HG02852 (cell line): Measurements from ENCODE around the gene POP7.
"Not testable (repeated sequence)": the region's sequence is repeated elsewhere in the genome, so short reads cannot be mapped to it uniquely, and the experiment has no call there.

Experiments
- ATAC-seq: cut with Tn5 transposase; IDR thresholded peaks from one replicate; pipeline ENCODE4 v1.9.1; 2021; ENCODE audit warnings: mild to moderate bottlenecking, moderate library complexity; ENCODE audit not compliant: unreplicated experiment

Gene POP7

DNA sequence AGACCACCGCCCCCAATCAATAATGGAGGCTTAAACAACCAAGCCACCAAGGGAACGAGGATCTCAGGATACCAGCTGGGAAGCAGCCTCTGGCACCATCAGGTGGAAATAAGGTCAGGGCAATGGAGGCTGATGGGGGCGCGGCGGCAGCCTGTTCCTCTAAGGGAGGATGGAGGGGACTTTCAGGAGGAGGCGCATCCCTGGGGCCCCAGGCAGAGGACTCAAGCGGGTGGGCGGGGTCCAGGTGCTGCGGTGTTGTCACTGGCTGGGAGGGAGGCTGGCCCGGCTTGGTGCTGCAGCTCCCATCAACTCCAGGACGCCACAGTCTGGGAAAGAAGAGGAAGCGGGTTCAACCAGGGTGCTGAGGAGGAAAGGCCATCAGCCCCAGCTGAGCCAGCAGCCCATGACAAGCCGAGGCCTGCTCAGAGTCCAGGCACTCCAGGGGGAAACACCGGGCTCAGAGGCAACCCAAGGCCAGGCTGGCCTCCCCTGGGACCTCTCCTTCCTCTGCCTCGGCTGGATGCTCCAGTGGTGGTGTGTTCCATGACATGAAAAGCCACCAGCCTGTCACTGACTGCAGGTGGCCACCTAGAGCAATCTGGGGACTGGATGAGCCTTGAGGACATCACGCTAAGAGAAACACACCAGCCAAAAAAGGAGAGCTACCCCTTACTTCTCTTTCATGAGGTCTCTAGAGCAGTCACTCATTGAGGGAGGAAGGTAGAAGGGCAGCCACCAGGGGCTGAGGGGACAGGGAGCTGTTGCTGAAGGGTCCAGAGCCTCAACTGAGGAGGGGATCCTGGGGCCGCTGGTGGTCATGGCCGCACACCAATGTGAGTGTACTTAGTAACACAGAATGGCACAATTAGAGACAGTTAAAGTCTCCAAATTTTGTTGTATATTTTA is 16.4 kb upstream of the POP7 start:
- no peak for ATAC-seq

DNA sequence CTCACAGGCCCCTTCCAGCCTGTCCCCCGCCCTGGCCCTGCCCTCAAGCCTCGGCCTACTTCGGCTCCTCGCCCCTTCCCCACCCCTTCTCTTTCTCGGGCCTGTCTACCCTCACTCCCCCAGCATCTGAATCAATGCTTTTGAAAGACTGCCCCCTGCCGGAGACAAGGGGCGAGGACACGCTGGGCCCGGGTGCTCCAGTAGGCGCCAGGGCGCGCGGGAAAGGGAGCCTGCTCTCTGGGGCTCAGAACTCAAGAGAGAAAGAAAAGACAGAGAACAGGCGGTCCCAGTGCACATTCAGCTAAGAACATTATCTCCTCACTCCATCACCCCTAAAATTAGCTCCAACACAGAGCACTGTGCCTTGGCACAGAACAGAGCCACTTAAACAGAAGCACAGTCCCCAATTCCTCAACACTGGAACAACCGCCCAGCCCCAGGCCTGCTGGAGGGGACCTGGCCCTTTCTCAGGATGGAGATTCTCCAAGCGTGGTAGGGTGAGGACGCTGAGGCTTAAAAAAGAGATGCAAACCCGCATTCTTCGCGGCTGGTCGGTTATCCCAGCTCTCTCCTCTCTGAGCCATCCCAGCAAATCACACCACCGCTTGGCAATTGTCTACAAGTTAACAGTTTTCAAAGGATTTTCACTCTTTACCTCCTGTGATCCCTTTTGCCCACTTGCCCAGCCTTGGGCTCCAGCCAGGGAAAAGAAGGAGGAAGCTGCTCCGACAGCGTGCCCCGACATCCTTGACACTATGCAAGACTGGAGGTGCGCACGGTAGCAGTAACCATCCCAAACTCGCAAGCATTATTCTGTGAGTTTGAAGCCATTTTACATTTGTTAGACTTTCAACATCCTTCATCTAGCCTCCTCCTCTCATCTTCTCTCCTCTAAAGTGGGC is 14.0 kb upstream of the POP7 start:
- ATAC-seq: no peak

DNA sequence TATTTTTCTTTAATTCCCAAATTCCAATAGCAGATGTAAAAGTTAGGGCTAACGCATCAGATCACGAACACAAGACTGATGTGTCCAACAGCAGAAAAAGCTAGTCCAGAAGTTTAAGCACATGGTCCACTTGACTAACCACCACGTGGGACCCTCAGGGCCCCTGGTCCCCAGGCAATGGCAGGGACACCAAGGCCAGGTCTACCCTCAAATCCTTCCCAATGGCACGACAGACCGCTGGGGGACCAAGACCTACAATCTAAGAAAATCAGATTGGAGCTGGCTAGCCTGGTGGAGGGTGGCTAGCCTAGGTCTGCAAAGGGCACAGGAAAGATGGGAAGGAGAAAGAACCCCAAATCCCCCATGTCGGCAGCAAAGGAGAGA is 13.4 kb upstream of the POP7 start:
- no peak for ATAC-seq

DNA sequence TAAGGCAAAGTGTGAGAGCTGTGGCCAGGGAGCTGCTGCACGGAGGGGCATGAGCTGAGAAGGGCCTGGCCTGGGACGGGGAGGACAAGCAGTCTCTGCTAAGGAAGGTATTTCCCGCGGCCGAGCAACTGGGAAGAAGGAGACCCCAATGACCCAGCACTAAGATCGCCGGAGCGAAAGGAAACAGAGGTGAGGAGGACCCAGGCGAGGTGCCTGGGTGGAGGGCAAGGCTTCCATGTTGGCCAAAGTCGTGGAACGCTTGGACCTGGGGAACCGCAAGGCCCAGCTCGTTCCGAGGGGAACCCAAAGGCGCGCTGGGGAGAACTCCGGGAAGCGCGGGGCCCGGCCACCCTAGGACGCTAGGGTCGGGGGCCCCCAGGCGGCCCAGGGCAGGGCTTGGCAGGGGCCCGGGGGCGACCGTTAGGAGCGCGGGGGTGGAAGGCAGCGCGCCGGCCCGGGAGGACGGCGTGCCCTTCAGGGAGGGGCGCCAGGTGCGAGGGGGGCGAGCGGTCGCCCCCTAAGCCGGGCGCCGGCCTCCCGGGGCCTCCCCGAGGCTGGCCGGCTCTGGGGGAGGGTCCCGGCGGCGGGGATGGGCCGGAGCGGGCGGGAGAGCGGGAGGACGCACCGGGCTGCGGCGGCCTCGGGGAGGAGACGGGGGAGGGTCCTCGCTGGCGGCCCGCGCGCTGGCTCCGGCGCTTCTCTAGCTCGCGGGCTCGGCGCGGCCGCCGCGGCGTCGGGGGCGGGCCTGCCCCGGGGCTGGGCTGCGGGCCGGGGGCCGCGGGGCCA is 12.4 kb upstream of the POP7 start:
- ATAC-seq: peak; percentile 27

DNA sequence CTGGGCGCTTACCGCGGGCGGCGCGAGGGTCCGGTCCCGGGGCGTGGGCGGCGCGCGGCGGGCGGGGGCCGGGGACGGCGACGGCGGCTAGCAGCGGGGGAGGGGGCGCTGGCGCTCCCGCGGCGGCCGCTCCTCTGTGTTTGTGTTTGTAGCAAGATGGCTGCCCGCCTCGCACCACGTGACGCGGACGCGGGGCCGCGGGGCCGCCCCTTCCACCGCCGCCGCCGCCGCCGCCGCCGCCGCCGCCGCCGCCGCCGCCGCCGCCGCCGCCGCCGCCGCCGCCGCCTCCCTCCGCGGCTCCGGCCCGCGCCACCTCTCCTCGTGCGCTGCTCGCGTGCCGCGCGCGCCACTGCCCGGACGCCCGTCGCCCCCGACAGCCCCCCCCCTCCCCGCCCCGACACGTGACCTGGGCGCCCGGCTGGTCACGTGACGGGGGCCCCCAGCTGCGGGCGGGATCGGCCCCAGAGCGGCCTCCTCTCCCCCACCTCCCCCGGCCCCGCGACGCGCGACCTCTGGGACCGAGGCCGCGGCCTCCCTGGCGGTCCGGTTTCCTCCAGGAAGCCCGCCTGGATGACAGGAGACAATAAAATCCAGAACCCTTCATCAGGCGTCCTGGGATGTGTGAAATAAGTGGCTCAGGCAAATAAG is 11.7 kb upstream of the POP7 start, which contains the start of gene GIGYF1:
Gene GIGYF1, minus strand, starts transcription at position 153 of the 648 bp plus-strand sequence. CDS start 6,012 bp downstream, outside the sequence.
- ATAC-seq: peak; percentile 46

DNA sequence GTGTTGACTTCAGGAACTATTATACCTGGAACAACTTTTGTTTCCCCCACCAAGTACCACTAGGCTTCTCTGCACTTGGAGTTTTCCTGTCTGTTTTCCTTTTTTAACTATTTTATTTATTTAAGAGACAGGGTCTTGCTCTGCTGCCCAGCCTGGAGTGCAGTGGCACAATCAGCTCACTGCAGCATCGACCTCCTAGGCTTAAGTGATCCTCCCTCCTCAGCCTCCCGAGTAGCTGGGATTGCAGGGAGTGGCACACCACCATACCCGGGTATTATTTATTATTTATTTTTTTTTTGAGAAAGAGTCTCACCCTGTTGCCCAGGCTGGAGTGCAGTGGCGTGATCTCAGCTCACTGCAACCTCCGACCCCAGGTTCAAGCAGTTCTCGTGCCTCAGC is 9.8 kb upstream of the POP7 start:
- ATAC-seq: no peak

DNA sequence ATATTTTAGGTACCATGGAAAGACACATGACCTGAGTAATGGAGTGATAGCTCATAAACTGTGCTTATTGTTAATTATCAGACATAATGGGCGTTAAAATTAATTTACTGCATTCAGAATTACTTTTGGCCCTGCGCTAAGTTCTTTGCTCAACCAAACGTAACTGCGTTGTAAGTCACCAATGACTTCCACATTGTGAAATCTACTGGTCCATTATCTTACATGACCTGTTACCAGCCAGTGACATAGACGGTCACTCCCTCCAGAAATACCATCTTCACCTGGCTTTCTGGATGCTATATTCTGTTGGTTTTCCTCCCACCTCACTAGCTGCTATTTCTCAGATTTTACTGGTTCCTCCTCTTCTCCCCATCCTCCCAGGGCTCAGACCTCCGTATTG is 6.9 kb upstream of the POP7 start:
- no peak for ATAC-seq

DNA sequence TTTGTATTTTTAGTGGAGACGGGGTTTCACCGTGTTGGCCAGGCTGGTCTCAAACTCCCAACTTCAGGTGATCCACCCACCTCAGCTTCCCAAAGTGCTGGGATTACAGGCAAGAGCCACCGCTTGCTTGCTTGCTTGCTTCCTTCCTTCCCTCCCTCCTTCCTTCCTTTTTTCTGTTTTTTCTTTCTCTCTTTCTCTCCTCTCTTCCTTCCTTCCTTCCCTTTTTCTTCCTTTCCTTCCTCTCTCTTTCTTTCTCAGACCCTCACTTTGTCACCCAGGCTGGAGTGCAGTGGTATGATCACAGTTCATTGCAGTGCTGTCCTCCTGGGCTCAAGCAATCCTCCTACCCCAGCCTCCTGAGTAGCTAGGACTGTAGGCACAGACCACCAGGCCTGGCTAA is 4.8 kb upstream of the POP7 start:
- ATAC-seq: not testable (repeated sequence)

DNA sequence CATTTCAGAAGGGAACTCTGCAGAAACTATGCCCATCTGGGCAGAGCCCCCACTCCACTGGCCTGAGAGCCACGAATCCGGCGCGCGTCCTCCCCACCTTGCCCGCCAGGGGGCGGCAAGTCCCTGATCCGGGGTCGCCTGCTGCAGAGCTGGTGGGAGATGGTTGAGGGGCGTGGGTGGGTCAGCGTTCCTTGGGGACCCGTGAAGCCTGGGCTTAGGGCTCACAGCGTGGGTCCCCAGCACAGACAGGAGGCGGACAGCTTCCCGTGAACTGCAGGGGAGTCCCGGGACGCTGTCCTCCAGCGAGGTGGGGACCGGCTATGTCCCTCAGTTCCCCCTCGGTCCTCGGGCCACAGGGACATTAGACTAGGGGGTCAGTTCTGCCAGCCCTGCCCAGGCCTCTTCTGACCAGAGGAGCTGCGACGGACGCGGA is 585 bp upstream of the POP7 start:
- ATAC-seq: peak; percentile 72

DNA sequence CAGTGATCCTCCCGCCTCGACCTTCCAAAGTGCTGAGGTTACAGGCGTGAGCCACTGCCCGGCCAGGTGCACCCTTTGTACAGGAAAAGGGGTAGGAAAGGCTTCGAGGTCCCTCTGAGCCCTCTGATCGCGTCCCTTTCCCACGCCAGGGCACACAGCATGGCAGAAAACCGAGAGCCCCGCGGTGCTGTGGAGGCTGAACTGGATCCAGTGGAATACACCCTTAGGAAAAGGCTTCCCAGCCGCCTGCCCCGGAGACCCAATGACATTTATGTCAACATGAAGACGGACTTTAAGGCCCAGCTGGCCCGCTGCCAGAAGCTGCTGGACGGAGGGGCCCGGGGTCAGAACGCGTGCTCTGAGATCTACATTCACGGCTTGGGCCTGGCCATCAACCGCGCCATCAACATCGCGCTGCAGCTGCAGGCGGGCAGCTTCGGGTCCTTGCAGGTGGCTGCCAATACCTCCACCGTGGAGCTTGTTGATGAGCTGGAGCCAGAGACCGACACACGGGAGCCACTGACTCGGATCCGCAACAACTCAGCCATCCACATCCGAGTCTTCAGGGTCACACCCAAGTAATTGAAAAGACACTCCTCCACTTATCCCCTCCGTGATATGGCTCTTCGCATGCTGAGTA is 871 bp downstream of the POP7 start:
- ATAC-seq: no peak

DNA sequence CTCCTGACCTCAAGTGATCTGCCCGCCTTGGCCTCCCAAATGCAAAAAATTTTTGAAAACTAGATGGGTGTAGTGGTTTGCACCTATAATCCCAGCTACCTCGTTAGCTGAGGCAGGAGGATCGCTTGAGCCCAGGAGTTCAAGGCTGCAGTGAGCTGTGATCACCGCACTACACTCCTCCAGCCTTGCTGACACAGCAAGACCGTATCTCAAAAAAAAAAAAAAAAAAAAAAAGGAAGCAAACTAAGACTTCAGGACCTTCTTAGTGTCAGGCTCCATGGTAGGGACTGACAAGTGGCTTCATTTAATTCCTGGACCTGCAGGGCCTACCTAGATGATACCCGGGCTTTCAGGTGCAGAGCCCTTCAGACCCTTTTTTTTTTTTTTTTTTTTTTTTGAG is 2.5 kb downstream of the POP7 start:
- ATAC-seq: no peak

DNA sequence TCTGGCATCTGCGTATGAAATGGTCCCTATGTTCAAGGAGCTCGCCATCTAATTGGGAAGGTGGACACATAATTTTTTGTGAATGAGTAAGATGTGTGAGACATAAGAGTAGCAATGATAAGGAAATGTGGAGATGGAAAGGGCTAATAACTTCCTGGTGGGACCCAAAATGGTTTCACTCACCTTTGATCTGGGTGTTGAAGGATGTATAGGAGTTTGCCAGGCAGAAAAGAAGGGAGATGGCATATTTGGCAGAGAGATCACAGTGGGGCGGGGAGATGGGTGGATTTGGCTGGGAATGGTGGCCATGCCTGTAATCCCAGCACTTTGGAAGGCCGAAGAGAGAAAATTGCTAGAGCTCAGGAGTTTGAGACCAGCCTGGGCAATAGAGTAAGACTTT is 4.5 kb downstream of the POP7 start:
- ATAC-seq: no peak

DNA sequence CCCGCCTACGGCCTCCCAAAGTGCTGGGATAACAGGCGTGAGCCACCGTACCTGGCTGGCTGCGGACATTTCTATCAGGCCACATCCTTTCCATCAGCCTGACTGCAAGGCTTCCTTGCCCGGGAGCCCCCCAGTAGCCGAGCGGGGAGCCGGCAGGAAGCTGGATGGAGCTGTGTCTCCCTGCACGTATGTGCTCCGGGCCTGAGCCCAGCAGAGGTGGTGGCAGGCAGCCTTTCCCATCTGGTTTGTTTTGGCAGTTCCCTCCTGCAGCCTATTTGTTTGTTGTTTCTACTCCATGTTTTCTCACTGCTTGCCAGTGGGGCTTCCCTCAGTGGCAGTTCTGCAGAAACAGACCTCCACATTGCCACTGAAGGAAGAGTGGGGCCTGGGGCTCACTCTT is 5.4 kb downstream of the POP7 start:
- ATAC-seq: no peak

DNA sequence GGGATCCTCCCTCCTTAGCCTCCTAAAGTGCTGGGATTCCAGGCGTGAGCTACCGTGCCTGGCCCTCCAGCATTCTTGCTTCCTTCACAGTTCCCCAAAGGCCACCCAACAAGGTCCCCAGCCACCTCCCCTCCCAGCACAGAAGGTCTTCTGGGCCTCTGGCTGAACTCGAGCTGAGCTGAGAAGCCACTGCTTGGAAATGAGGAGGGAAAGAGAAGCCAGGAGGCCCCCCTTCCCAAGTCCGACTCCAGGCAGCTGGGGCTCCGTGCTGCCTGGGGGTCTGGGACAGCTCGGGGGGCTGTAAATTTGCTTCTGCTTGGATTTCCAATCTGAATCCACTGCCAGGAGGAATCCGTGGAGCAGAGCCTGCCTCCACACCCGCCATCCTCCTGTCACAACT is 8.8 kb downstream of the POP7 start:
- no peak for ATAC-seq

DNA sequence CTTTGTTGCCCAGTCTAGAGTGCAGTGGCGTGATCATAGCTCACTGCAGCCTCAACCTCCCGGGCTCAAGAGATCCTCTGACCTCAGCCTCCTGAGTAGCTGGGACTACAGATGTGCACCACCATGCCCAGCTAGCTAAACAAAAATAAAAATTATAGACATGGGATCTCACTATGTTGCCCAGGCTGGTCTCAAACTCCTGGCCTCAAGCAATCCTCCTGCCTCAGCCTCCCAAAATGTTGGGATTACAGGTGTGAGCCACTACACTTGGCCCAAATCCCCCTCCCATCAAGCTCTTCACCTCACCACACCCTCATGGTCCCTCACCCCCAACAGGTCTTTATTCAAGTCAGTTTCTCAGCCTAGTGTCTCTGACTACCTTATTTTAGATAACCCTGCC is 11.2 kb downstream of the POP7 start:
- ATAC-seq: not testable (repeated sequence)

DNA sequence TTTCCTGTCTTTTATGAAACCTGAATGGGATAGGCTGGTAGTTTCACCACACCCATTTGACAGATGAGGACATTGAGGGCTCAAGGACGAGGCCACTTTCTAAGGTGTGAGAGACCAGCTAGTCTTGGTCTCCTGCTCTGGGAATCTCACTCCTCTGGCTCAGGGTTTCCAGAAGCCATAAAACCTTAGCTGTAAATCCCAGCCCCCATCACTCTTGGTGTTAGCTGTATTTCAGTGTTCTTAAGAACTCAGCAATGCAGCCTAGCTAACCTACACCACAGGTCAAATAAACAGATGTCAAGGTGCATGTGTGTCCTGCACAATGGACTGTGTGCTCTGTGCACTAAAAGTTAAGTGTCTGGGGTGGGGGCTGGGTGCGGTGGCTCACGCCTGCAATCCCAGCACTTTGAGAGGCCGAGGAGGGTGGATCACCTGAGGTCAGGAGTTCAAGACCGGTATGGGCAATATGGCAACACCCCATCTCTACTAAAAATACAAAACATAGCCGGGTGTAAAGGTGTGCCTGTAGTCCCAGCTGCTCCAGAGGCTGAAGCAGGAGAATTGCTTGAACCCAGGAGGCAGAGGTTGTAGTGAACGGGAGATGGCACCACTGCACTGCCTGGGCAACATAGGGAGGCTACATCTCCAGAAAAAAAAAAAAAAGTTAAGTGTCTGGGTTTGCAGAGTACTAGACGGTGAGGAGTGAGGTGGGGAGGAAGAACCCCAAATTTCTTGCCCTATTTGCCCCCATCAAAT is 13.8 kb downstream of the POP7 start:
- ATAC-seq: no peak

DNA sequence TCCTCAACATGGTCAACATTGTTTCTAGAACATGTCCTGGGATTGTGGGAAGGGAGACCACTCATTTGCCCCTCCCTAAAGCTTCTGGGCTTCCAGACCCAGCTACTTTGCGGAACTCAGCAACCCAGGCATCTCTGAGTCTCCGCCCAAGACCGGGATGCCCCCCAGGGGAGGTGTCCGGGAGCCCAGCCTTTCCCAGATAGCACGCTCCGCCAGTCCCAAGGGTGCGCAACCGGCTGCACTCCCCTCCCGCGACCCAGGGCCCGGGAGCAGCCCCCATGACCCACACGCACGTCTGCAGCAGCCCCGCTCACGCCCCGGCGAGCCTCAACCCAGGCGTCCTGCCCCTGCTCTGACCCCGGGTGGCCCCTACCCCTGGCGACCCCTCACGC is 14.4 kb downstream of the POP7 start, which contains the start of gene EPO:
Gene EPO, plus strand, starts transcription at position 190 of the 392 bp plus-strand sequence. CDS start 513 bp downstream, outside the sequence.
- no peak for ATAC-seq

DNA sequence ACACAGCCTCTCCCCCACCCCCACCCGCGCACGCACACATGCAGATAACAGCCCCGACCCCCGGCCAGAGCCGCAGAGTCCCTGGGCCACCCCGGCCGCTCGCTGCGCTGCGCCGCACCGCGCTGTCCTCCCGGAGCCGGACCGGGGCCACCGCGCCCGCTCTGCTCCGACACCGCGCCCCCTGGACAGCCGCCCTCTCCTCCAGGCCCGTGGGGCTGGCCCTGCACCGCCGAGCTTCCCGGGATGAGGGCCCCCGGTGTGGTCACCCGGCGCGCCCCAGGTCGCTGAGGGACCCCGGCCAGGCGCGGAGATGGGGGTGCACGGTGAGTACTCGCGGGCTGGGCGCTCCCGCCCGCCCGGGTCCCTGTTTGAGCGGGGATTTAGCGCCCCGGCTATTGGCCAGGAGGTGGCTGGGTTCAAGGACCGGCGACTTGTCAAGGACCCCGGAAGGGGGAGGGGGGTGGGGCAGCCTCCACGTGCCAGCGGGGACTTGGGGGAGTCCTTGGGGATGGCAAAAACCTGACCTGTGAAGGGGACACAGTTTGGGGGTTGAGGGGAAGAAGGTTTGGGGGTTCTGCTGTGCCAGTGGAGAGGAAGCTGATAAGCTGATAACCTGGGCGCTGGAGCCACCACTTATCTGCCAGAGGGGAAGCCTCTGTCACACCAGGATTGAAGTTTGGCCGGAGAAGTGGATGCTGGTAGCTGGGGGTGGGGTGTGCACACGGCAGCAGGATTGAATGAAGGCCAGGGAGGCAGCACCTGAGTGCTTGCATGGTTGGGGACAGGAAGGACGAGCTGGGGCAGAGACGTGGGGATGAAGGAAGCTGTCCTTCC is 15.0 kb downstream of the POP7 start:
- ATAC-seq: no peak
